GM21576 (cell line): Measurements from ENCODE around the gene PPP1R16B.
A peak's percentile ranks its signal among the peaks of the same experiment; 100 is the strongest.

Source experiments
- ATAC-seq: cut with Tn5 transposase; IDR thresholded peaks from one replicate; pipeline ENCODE4 v1.9.1; 2021; ENCODE audit warnings: mild to moderate bottlenecking, moderate library complexity; ENCODE audit not compliant: unreplicated experiment

The PPP1R16B gene

GRCh38 chr20:38874460-38875174, 69.1 kb downstream of the PPP1R16B start:
- no peak for ATAC-seq

- ATAC-seq, result peak; percentile 54
These were observed 69.9 kb downstream of the PPP1R16B start for GRCh38 chr20:38875175-38875993.

GRCh38 chr20:38877483-38877882, 72.0 kb downstream of the PPP1R16B start:
- ATAC-seq, result no peak

- ATAC-seq, result no peak
These were observed 73.4 kb downstream of the PPP1R16B start for GRCh38 chr20:38878866-38879265.

GRCh38 chr20:38880952-38881735, 75.6 kb downstream of the PPP1R16B start:
- ATAC-seq, result no peak

- no peak for ATAC-seq
These were observed 76.4 kb downstream of the PPP1R16B start for GRCh38 chr20:38881806-38882440.

- ATAC-seq, result no peak
These were observed 77.1 kb downstream of the PPP1R16B start for GRCh38 chr20:38882600-38882999.

GRCh38 chr20:38883081-38883980, 77.8 kb downstream of the PPP1R16B start:
- ATAC-seq, result no peak

GRCh38 chr20:38883981-38884733, 78.7 kb downstream of the PPP1R16B start:
- ATAC-seq, result no peak

GRCh38 chr20:38885357-38885756, 79.9 kb downstream of the PPP1R16B start:
- no peak for ATAC-seq

- no peak for ATAC-seq
These were observed 82.7 kb downstream of the PPP1R16B start for GRCh38 chr20:38888059-38888831.

GRCh38 chr20:38889050-38889449, 83.6 kb downstream of the PPP1R16B start:
- no peak for ATAC-seq

- no peak for ATAC-seq
These were observed 84.4 kb downstream of the PPP1R16B start for GRCh38 chr20:38889792-38890496.

- ATAC-seq, result no peak
These were observed 85.0 kb downstream of the PPP1R16B start for GRCh38 chr20:38890497-38890818.

- ATAC-seq, result peak; percentile 49
These were observed 86.8 kb downstream of the PPP1R16B start for GRCh38 chr20:38892091-38892981.

GRCh38 chr20:38893056-38893564, 87.6 kb downstream of the PPP1R16B start:
- ATAC-seq, result no peak
